GM21619 (cell line): Measurements from ENCODE around the gene SYTL4.
"Not testable (repeated sequence)": the region's sequence is repeated elsewhere in the genome, so short reads cannot be mapped to it uniquely, and the experiment has no call there.

Source experiments
- ATAC-seq: cut with Tn5 transposase; IDR thresholded peaks from one replicate; pipeline ENCODE4 v1.9.1; 2021; ENCODE audit not compliant: unreplicated experiment

SYTL4 gene

GRCh38 chrX:100731441-100732281, at the start of gene SYTL4:
TSS of gene SYTL4 (minus strand) at chrX:100732121. CDS start at chrX:100702037, 30,084 bp downstream.
- ATAC-seq: no peak

- not testable (repeated sequence) for ATAC-seq
Observed at GRCh38 chrX:100769439-100769838, 37.5 kb upstream of the SYTL4 start.

GRCh38 chrX:100768679-100769338, 36.9 kb upstream of the SYTL4 start:
- ATAC-seq: no peak

DNA sequence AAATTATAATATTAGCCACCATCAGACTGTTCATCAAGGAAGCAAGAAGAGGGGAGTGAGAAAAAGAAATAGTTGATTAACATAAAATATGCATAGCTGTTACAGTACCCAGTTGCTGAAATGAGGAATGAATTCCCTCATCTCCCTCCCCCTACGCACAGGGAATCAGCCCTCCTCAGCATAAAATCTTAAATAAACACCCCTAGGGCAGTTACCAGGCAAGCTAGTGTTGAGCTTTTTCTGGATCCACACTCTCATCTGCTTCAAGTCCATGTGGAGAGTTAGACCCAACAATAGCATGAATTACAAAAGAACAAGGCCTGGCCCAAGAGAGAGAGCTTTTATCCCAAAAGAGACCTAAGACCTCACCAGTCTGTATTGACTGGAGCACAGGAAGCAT, 19.0 kb upstream of the SYTL4 start:
- ATAC-seq: no peak

- ATAC-seq: no peak
Observed at GRCh38 chrX:100748108-100748507, 16.2 kb upstream of the SYTL4 start.

GRCh38 chrX:100747703-100748102, 15.8 kb upstream of the SYTL4 start:
- ATAC-seq: no peak

GRCh38 chrX:100747090-100747489, 15.2 kb upstream of the SYTL4 start:
- ATAC-seq: no peak

DNA sequence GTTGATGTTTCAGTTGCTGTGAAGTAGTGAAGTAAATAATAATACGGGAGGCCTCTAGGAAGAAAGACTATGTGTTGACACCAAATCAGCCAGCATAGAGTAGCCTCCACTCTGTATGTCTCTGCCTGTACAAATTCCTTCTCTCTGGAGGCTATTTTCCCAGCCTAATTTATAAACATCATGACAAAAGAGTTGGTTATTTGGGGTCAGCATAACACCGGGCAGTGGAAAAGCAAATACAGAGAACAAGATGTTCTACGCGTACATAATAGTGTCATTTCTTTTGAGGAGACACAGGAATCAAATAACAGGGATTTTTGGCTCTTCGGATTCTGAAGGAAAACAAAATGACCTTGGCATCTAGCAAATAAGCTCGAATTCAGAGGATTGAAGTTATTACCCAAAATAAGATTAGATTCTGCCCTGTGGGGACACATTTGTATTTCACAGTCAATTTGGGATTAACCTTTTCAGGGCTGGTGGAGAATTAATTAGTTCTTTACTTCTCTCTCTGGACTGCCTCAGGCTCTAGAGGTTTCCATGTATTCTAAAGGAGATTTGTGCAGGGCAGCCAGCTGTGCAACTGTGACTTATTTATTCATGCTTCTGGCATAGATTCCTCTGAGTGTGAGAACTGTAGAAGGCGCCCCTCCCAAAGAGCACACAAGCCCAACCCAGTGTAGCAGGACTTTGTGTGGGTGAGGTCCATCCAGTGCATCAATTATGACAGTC, 14.1 kb upstream of the SYTL4 start:
- no peak for ATAC-seq

- no peak for ATAC-seq
Observed at GRCh38 chrX:100745205-100745604, 13.3 kb upstream of the SYTL4 start.

- no peak for ATAC-seq
Observed at GRCh38 chrX:100743009-100743607, 11.2 kb upstream of the SYTL4 start.

DNA sequence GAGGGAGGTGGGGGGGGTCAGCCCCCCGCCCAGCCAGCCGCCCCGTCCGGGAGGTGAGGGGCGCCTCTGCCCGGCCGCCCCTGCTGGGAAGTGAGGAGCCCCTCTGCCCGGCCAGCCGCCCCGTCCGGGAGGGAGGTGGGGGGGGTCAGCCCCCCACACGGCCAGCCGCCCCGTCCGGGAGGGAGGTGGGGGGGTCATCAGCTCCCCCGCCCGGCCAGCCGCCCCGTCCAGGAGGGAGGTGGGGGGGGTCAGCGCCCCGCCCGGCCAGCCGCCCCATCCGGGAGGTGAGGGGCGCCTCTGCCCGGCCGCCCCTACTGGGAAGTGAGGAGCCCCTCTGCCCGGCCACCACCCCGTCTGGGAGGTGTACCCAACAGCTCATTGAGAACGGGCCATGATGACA, 7.9 kb downstream of the SYTL4 start:
- not testable (repeated sequence) for ATAC-seq

- no peak for ATAC-seq
Observed at GRCh38 chrX:100721328-100721727, 10.6 kb downstream of the SYTL4 start.

GRCh38 chrX:100720301-100720700, 11.6 kb downstream of the SYTL4 start:
- no peak for ATAC-seq

DNA sequence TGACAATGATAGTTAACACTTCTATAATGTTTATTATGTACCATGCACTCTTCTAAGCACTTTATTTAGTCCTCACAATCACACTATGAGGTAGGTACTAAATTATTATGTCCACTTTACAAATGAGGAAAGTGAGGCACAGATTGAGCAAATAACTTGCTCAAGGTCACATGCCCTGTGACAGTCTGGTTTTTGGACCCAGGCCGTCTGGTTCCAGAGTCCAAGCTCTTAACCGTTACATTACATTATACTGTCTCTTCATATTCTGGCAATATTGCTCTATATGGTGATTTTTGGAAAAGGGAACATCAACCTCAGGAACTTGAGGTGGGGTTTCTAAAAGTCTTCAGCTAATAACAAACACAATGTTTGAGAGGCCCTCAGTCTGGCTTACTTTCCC, 12.8 kb downstream of the SYTL4 start:
- no peak for ATAC-seq

DNA sequence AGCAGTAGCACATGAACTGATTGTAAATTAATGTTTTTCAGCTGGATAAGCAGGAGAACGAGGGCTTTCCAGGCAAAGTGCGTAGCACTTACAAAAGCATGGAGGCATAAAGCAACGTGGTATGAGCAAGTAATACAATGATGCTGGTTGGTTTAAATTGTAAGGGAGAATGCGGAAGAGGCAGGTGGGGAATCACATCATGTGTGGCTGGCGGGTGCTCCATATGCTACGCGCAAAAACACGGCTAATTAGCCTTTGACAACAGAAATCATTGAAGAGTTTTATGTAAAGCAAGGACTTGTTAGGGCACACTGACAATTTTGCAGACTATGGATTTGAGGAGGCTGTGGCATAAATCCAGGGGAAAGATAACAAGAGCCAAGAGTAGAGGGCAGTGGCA, 14.6 kb downstream of the SYTL4 start:
- no peak for ATAC-seq

- ATAC-seq: no peak
Observed at GRCh38 chrX:100710816-100711215, 21.1 kb downstream of the SYTL4 start.

DNA sequence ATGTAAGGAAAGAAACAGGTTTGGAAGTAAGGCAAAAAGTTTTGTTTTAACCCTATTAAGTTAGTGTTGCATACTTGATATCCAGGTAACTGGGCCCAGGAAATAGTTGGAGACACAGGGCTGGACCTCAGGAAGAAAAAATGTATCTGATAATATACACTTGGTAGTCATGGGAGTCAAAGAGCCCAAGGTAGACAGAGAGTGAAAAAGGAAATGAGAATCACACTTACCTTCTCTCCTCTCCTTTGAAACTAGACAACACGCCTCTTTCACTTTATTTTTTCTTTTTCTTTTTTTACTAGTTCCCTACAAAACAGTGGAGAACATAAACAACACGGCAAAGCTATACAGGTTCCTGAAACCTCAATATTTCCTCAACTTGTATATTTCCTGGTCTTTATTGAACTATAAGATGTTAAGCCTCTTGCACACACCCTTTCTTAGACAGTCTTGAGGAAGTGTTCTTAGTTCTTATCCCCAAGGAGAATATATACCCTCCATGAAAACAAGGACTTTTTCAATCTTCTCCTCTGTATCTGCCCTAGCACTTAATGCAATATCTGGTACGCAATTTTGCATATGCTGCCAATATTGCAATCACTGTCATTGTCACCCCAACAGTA, 27.2 kb downstream of the SYTL4 start:
- no peak for ATAC-seq

DNA sequence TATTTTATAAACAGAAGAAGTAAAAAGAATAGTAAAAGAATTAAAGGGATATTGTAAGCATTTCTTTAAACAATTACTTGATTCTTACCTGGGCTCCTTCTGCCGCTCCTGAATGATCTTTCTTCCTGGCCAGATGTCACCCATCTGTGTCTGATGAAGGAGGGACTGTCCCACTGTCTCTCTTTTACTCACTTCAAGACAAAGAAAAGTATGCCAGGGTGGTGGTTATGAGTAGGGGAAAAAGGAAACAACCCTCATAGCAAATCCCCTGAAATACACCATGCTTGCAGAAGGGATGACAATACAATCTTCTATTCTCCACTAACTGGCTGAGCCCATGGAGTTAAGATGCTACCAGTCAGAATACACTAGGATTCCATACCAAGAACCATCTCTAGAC, 31.1 kb downstream of the SYTL4 start:
- ATAC-seq: no peak

DNA sequence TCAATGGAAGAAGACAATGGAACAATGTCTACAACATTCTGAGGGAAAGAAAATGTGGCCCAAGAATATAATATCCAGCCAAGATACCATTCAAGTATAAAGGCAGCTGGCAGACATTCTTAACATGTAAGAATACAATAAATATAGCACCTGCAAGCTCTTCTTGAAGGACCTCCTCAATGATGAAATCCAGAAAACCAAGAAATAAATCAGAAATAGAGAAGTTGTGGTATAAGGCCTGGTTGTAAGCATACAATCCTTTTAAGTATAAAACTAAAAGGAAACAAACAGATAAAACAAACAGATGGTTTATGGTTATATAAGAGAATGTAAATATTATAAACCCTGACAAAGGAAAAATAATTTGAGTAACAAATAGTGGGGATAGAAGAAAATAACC, 33.4 kb downstream of the SYTL4 start:
- no peak for ATAC-seq

DNA sequence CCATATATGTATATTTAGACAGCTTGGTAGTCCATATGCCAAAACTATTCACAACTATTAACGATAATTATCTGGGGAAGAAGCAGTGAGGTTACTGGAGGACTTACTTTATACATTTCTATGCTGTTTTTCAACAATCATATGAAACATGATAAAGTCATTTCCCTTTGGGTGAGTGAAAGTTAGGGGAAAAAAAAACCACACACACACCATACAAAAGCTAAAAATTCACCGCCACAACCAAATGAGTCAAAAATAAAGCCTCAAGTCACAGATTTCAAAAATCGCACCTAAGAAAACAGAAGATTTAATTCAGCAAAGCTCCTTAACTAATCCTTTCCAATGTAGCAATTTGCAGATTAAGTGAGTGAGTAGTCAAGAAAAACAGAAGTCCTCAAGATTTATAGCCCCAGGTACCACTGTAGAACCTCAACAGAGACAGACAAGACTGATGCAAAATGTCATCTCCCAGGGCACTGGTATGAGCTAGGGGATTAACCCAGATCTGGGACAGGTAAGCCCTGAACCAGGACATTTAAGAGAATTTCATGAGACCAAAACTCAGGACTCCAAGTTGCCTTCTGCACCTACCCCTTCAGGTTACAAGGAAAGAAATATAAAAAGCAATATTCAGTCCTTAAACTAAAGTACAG, 35.1 kb downstream of the SYTL4 start:
- no peak for ATAC-seq
